NOMO-1 (cell line): ENCODE data around the gene FBXL13.
A peak's percentile ranks its signal among the peaks of the same experiment; 100 is the strongest.

ENCODE experiments used
- DNase-seq, 2 experiments: peaks; one replicate each; lab custom pipeline; 2025; ENCODE audit not compliant: unreplicated experiment in 2 of 2; lab: John Stamatoyannopoulos, UW

FBXL13 gene

DNA sequence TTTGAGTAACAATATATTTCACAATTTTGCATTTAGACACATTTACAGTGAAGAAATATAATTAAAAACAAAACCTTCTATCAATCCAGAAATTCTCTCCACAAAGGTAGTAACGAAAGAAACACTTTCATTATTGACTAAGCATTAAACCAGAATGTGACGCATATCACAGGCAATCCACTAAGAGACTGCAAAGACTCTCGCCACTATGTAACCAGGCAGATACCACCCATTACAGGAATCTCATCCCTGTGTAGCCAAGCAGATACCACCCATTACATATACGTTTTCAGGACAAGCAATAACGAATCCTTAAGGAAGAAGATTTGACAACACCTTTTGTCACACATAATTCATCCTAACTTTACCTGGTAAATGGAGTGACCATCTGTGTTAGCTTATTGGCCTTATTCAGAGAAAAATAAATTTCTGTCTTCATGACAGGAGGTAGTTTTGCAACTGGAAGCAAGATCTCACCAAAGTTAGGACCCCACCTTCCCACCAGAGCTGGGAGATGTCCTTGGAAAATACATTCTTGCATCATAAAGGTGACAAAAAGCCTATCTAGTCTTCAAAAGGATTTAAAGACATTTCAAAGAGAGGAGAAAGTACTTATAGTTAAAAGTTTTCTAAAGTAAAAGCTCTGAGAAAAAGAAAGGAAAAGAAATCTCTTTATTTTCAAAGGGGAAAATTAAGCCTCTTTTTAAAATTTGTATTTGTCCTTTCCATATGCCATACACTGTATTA, 131.0 kb downstream of the FBXL13 start:
- DNase-seq: no peak

GRCh38 chr7:102942868-102943267, 131.7 kb downstream of the FBXL13 start:
- DNase-seq: no peak

GRCh38 chr7:102942181-102942866, 132.3 kb downstream of the FBXL13 start:
- no peak for DNase-seq

DNA sequence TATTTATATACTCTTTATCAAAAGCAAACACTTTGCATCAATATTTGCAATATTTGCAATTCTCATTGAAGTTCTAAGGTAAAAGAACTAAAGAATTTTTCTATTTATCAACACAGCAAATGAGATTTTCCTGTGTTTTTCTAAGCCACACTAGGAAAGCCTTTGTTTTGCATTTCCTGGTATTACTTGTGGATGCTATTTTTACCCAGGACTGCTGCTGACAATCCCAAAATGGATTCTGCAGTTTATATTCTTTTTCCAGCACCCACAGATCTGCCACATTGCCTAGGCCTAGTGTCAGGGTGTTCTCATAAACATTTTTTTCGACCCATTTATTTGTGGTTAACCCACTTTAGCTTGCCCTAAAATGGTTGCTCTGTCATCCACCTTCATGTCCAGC, 135.9 kb downstream of the FBXL13 start:
- no peak for DNase-seq

- peak; percentile 31 to 63 for DNase-seq
These were observed 139.0 kb downstream of the FBXL13 start for GRCh38 chr7:102935450-102936115.

DNA sequence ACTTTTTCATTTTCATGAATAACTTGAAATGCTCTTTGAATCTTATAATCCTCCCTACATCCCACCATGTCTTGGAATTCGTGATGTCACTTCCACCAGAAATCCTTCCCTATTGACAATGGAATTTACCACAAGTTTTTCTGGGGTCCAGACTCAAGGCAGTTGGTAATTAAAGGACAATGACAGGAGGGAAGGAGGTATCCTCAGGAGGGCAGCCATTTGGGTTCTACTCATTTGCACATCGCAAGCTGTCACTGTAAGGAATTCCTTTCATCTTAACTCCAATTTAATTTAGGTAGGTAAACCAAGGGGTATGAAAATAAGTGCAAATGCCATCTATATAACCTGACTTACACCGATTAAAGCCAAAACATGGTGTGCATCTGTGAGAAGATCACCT, 139.9 kb downstream of the FBXL13 start:
- no peak for DNase-seq

- DNase-seq: no peak
These were observed 140.4 kb downstream of the FBXL13 start for GRCh38 chr7:102934239-102934638.

DNA sequence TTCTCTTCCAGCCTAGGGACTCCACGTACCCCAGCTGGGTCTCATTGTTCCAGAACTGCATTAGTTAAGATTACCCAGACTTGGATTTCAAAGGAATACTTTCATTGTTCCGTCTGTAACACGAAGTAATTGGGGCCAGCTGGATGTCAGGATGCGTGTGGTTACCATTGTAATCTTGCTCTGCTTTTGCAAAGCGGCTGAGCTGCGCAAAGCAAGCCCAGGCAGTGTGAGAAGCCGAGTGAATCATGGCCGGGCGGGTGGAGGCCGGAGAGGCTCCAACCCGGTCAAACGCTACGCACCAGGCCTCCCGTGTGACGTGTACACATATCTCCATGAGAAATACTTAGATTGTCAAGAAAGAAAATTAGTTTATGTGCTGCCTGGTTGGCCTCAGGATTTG, 140.8 kb downstream of the FBXL13 start:
- no peak for DNase-seq

GRCh38 chr7:102931757-102932156, 142.8 kb downstream of the FBXL13 start:
- DNase-seq: no peak

DNA sequence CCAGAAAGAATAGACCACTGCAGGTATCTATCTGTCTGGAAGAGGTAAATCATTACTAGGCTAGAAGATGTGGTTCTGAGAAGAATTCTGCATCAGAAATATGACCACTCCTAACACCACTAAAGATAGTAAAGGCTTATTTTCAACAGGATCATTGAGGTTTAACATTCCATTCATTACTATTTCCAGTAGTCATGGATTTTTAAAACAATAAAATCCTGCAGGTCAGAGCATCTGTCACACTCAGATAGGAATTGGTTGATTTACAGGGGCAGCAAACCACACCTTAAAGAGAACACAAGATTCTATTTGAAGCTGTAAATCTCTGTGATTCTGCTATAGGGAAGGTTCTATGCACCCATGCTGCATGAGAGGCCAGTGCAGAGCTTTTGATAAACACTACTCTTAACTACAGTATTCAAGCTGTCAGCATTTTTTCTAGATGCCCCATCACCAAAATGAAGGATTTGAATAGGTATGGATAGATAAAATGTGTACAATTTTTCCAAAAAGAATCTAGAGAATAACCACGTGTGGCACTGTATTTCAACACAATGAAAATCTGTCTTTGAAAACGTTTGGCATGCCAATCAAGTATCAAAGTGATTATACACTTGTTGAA, 147.2 kb downstream of the FBXL13 start:
- no peak for DNase-seq

DNA sequence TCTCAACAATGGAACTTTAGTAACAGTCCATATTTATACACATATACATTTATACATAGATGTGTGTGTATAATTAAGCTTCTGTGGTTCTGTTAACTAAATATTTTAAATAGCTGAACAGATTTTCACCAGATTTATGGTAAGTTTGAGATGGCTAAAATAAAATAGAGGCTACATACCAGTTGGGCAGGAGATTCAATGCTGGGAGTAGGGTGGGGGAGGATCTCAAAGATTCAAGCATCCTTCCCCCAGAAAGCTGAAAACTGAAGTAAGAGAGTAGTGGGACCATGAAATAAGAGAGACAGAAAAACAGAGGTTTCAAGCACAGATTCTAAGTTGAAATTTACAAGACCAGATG, 147.8 kb downstream of the FBXL13 start:
- no peak for DNase-seq

GRCh38 chr7:102925976-102926782, 148.4 kb downstream of the FBXL13 start:
- DNase-seq: no peak

- no peak for DNase-seq
These were observed 155.8 kb downstream of the FBXL13 start for GRCh38 chr7:102918845-102919244.

DNA sequence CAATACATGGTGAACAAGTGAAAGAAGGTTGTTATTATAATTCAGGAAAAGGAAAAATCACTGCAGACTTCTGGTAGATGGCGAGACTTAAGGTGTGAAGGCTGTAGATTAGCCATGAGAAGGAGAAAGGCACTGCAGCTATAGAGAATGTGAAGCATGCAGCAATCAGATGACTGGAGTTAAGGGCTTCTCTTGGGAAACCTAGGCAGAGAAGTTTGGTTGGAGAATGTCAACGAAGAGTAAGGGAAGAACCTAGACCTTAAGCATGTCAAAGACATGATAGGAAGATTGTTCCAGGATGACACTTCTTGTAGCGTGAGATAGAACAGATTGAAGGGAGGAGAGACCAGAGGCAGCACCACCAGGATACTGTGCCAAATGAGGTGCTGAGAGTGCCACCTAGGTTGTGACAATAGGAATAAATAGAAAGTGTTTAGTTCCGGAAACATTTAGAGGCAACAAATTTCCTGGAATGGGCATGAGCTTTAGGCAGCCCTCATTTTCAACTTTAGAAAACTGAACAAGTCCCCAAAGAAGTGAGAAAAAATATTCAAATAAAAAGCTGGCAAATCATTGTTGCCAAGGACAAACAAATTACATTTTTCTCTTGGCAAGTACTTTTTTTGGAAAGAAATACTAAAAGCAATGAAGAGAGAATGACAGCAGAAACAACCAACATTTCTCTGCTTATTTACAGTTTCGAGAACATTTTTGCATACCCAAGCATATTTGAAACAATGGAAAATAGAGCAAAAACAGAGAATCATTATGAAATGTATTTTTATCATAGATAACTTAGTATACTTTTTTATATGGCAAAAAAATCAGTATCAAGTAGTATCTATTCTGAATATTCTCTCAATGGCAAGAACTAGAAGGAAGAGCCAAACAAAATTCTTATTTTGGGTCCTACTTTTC, 156.9 kb downstream of the FBXL13 start:
- no peak for DNase-seq

- DNase-seq: no peak
These were observed 157.7 kb downstream of the FBXL13 start for GRCh38 chr7:102916881-102917280.

DNA sequence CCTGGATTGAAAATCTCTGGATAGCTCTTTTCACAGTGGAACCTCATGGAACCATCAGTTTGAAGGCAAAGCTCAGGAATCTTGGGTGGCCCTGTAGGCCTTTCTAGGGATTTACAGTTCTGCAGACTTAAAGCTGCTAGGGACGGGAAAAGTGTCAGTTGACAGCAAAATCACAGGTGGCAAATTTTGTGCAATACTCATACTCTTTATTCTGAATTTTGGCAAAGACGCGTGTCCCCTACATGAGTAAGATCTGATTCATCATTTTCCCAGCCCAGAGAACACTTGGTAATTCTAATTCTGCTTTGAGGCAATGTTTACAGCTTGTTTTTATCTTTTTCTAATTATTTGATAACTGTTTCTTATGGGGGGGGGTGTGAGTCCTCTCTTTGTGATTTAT, 158.2 kb downstream of the FBXL13 start:
- no peak for DNase-seq

DNA sequence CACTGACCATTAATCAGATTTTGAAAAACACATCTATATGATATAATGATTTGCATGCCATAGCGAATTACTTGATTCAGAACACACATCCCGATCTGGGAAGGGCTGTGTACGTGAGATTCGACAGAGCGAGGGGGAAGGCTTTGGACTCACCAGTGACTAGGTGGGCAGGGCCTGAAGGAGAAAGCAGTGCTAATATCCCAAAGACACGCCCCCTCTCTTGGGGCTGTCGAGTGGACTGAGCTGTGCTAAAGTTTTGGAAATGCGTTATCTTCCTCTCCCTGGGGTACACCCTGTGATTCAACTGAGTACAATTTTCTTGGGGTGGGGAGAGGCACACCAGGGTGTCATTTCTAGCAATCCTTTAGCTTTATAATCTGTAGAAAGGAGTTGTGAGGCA, 160.0 kb downstream of the FBXL13 start:
- DNase-seq: no peak

GRCh38 chr7:102913826-102914225, 160.8 kb downstream of the FBXL13 start:
- DNase-seq: no peak

- DNase-seq: no peak
These were observed 161.9 kb downstream of the FBXL13 start, which contains the start of gene LRRC17 for GRCh38 chr7:102912742-102913141. Gene LRRC17 (plus strand): TSS chr7:102913000. CDS start chr7:102933914, 20,914 bp downstream.

GRCh38 chr7:102908676-102909075, 165.9 kb downstream of the FBXL13 start:
- DNase-seq: no peak
